GM23338 (cell line): ENCODE measurements around the gene RUNX1.

Experiments
- CREB1 ChIP-seq: fragments of 250-450 bp; sonication (Bioruptor Pico); IDR thresholded peaks from 2 replicates; pipeline ENCODE4 v1.5.0; 2020; ENCODE audit warnings: low read depth, mild to moderate bottlenecking, moderate library complexity
- CTCF ChIP-seq, 2 experiments: fragments of 200-600 bp in 1 of 2; sonication (generic) in 1 of 2; conservative IDR thresholded peaks; 2 replicates each; pipeline versions ENCODE4 v1.5.1 to v1.6.1; 2016 to 2017; ENCODE audit warnings: antibody characterized with exemption in 2 of 2, low read depth in 2 of 2, mild to moderate bottlenecking in 2 of 2, moderate library complexity in 1 of 2
- EZH2 ChIP-seq: fragments of 200-600 bp; sonication (generic); IDR thresholded peaks from one replicate; pipeline ENCODE4 v1.8.0; 2017; ENCODE audit warnings: antibody characterized with exemption, mild to moderate bottlenecking, low read depth; ENCODE audit not compliant: unreplicated experiment
- EZH2phosphoT487 ChIP-seq: fragments of 200-600 bp; sonication (generic); IDR thresholded peaks from one replicate; pipeline ENCODE4 v1.8.1; 2018; ENCODE audit warnings: antibody characterized with exemption; ENCODE audit not compliant: unreplicated experiment
- JUNB ChIP-seq: IDR thresholded peaks from one replicate; pipeline ENCODE4 v1.6.1; 2016; ENCODE audit warnings: antibody characterized with exemption; ENCODE audit not compliant: unreplicated experiment
- NANOG ChIP-seq: IDR thresholded peaks from 2 replicates; pipeline ENCODE4 v1.6.1; 2016; ENCODE audit warnings: antibody characterized with exemption, borderline replicate concordance
- POLR2AphosphoS5 ChIP-seq: IDR thresholded peaks from 2 replicates; pipeline ENCODE4 v1.6.1; 2016; ENCODE audit warnings: antibody characterized with exemption, low read depth
- STAT1 ChIP-seq: IDR thresholded peaks from one replicate; pipeline ENCODE4 v1.6.1; 2016; ENCODE audit warnings: antibody characterized with exemption; ENCODE audit not compliant: unreplicated experiment
- ZNF331 ChIP-seq: fragments of 250-450 bp; sonication (Bioruptor Pico); IDR thresholded peaks from 2 replicates; pipeline ENCODE4 v1.5.0; 2020; ENCODE audit warnings: low read depth, mild to moderate bottlenecking, moderate library complexity
- ZNF462 ChIP-seq: fragments of 250-450 bp; sonication (Bioruptor Pico); IDR thresholded peaks from 2 replicates; pipeline ENCODE4 v1.5.0; 2020; ENCODE audit warnings: mild to moderate bottlenecking, moderate library complexity
- TF ChIP-seq, protein P1 (sequence below): IDR thresholded peaks from one replicate; pipeline ENCODE4 v1.6.1; 2018; ENCODE audit warnings: antibody characterized with exemption; ENCODE audit not compliant: unreplicated experiment
- TF ChIP-seq, protein P2 (sequence below): IDR thresholded peaks from 2 replicates; pipeline ENCODE4 v1.6.1; 2016; ENCODE audit warnings: antibody characterized with exemption

DNA sequence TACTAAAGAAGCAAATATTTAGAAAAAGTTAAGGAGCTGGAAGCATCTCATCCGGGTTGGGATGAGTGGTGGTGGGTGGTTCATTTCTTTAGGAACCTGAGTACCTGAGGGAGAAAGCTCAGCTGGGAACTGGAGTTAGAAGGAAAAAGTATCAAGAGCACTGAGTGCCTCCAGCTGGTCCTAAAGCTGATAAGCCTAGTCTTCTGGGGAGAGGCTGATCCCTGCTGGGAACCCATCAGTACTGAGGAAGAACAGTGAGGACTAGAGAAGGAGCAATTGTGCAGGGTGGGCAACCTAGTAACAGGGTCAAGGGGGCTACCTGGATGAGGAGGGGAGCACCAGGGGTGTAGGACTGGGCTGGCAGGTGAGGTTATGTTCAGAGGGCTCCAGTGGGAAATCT is 89.5 kb downstream of the RUNX1 start:
- TF ChIP-seq EZH2phosphoT487 (no peak), CTCF (conservative IDR thresholded peaks at IDR 0.05; ENCODE audit: low read depth in 2 of 2) (no peak), EZH2 (no peak), POLR2AphosphoS5 (no peak), JUNB (no peak), ZNF331 (no peak), CREB1 (no peak), ZNF462 (CRISPR knock-in tag) (no peak), NANOG (no peak), STAT1 (no peak)
- TF ChIP-seq, protein P1, sequence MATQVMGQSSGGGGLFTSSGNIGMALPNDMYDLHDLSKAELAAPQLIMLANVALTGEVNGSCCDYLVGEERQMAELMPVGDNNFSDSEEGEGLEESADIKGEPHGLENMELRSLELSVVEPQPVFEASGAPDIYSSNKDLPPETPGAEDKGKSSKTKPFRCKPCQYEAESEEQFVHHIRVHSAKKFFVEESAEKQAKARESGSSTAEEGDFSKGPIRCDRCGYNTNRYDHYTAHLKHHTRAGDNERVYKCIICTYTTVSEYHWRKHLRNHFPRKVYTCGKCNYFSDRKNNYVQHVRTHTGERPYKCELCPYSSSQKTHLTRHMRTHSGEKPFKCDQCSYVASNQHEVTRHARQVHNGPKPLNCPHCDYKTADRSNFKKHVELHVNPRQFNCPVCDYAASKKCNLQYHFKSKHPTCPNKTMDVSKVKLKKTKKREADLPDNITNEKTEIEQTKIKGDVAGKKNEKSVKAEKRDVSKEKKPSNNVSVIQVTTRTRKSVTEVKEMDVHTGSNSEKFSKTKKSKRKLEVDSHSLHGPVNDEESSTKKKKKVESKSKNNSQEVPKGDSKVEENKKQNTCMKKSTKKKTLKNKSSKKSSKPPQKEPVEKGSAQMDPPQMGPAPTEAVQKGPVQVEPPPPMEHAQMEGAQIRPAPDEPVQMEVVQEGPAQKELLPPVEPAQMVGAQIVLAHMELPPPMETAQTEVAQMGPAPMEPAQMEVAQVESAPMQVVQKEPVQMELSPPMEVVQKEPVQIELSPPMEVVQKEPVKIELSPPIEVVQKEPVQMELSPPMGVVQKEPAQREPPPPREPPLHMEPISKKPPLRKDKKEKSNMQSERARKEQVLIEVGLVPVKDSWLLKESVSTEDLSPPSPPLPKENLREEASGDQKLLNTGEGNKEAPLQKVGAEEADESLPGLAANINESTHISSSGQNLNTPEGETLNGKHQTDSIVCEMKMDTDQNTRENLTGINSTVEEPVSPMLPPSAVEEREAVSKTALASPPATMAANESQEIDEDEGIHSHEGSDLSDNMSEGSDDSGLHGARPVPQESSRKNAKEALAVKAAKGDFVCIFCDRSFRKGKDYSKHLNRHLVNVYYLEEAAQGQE = no peak
- TF ChIP-seq, protein P2, sequence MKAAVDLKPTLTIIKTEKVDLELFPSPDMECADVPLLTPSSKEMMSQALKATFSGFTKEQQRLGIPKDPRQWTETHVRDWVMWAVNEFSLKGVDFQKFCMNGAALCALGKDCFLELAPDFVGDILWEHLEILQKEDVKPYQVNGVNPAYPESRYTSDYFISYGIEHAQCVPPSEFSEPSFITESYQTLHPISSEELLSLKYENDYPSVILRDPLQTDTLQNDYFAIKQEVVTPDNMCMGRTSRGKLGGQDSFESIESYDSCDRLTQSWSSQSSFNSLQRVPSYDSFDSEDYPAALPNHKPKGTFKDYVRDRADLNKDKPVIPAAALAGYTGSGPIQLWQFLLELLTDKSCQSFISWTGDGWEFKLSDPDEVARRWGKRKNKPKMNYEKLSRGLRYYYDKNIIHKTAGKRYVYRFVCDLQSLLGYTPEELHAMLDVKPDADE = no peak
